T1000 (cell line): ENCODE results near the gene UNC80.

Source experiments
- DNase-seq: peaks from one replicate; lab custom pipeline; 2025; ENCODE audit warnings: mixed read lengths; lab: John Stamatoyannopoulos, UW

The UNC80 gene

DNA sequence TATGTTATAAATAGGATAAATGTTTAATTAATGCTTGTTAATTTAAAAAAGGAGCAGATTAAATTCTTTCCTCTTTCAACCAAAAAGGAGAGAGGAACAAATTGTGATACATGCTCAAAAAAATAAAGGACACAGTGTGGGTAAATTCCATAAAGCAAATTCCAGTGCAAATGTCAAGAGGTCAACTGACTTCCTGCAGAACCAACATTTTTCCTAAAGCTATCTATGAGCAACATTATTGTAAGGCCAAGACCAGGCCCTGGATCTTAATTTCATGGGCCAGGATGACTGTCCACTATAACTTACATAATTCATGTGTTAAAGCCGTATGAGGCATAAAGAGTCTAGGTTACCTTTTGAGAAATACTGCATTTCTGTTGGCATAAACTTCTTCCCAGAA is 136.9 kb downstream of the UNC80 start:
- DNase-seq: no peak

DNA sequence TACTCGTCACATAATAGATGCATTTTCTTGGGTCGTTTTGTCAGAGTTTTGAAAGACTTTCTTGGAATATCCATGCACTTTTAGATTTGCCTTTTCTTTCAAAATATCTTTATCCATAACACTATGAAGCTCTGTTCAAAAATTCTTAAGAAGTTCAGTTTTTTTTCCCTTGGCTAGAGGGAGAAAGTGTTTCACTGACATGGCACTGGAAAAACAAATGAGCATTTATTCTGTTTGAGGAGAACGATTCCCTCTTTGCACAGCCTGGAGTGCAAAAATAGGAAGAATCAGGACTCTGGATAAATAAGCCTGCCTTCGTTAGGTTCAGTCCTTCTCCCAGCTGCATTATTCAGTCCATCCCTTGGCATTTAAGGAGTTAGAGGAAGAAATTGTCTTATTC is 139.9 kb downstream of the UNC80 start:
- DNase-seq: no peak

DNA sequence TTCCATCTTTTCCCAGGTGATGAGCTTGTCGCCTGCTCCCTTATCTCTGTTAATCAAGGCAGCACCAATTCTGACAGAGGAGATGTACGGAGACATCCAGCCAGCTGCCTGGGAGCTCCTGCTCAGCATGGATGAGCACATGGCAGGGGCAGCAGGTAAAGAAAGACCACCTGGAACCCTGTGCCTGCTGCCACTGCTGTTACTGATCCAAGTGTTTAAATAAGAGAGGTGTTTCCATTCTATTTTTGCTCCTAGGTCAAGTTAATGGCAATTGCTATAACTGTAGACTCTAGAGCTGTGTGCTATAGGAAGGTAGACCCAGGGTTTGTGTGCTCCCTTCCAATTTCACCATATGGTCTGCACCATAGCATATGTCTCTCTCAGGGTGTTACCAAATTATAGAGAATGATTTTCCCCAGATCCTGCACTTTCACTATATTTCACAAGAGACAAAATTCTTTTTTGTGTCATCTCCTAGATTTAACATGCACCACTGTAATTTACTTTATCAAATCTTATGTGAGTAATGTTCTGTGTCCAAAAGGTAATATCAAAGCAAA is 142.2 kb downstream of the UNC80 start:
- DNase-seq: no peak

DNA sequence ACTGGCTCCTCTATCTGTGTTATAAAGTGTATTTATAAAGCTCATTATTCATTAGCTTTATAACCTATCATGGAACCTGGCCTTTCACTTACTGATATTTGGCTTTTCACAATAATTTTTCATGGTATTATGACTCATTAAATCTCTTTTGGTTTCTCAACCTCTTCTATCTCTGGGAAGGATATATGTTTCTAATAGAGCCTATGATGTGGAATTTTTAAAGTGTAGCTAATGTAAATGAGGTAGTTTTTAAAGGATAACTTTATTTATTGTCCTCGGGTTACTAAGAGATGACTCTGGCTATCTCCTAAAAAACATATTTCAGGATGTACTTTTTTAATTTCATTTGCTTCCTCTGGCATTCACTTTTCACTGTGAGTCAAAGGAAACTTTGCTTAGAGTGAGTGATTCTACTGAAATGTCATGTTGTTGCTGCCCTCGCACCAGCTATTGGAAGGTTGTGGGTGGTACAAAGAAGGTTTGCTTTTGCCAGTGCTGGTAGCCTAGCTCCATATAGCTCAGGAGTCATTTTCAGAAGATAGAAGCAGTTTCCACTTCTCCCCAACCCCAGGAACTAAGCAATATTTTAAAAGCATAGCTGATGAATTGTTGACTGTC is 145.6 kb downstream of the UNC80 start:
- DNase-seq: no peak

DNA sequence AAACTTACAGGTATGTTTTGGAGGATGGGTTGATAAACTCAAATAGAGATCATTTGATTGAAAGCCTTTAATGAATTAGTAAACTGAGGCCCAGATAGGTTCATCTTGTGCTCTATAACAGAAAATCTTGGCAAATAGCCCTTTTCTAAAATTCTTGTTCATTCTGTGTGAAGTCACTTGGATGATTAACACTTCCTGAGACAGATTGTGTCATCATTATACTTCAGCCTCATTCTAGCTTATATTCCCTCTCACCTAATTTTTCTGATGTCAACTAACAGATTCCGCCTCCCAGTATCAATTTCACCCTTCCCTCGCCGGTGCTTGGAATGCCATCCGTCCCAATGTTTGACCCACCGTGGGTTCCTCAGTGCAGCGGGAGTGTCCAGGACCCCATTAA is 146.6 kb downstream of the UNC80 start:
- DNase-seq: no peak

DNA sequence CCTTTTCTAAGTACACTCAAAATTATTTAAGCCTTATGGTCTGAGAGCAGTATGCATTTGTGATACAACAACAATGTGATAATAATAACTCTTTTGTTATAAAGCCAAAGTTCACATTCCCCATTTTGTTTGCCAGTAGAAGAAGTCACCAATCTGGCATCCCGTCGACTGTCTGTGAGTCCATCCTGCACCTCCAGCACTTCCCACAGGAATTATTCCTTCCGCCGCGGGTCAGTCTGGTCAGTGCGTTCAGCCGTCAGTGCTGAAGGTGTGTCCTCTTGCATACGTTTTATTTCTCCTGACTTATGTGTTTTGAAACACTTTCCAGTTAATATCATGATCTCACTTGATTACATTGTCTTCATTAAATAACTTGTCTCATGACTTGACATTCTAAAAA is 150.5 kb downstream of the UNC80 start:
- DNase-seq: no peak

DNA sequence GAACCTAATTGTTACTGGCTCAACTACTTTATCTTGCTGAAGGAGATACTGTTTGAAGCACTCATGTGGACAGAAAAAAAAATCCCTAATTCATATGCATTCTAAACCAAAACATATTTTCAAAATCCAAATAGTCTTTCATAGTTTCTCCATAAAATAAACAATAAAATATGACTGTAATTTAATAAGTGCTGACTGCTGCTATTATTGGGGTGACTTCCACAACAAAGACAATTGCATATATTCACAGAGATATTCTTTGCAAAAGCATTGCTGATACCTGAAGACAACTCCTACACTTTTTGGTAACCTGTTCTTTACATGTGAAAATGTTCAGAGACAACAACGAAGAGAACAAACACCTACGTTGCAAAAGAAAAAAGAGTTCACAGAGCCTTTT is 157.7 kb downstream of the UNC80 start:
- no peak for DNase-seq

DNA sequence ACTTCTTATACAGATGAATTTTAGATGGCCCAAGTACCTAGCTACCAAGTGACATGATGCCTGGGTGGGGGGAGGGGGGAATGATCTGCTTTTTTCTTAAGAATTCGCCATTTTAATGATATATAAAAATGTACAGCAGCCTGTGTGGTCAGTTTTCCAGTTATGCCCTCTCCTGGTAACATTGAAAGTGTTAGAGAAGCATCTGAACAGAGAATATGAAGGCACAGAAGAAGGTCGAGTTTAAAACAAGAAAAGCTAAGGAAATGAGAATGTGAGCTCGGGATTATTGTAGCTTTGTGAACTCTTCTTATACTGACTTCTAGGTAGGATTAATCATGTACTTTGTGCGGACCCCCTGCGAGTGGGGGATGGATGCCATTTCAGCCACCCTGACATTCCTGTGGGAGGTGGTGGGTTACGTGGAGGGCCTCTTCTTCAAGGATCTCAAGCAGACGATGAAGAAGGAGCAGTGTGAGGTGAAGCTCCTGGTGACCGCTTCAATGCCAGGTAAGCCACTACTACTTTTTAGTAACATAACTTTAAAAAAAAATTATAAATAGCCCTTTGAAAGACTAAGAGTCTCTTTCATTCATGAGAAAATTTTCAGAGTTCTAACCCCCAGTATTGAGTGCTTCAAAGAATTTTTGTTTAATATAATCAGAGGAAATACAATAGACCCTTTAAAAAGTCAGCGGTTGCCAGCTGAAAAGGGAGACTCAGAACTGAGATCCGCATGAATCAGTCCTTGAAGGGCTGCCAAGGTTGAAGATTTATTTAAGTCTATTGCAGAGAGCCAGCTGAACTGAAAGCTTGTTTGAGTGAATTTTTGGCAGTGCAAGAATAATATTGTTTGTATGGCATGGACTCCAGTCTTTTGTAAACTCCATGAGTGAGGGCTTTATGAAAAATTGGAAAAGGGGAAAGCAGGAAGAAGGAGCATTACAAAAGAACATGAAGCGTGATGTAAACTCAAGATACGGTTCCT is 162.2 kb downstream of the UNC80 start:
- no peak for DNase-seq

DNA sequence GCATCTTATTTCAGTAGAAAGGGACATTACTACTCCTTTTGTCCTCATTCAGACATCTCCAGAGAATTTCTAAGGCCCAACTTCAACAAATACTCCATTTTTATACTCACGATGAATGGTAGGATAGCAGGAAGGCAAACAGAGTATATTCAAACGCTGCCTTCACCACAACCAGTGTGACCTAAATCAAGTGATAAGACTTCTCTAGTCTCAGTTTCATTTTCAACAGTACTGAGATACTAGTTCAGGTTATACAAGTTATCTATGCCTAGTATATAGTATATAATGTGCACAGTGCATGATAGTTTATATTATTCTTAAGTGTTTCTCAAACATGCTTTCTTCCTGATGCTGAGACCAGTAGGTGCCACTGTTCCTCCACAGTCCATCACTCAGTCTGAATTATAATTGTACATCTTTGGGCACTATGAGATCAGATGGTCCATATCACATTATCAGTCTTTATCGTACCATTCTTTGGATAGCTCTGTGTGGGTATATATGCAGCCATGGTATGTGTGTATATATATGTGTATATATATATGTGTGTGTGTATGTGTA is 164.6 kb downstream of the UNC80 start:
- DNase-seq: no peak

DNA sequence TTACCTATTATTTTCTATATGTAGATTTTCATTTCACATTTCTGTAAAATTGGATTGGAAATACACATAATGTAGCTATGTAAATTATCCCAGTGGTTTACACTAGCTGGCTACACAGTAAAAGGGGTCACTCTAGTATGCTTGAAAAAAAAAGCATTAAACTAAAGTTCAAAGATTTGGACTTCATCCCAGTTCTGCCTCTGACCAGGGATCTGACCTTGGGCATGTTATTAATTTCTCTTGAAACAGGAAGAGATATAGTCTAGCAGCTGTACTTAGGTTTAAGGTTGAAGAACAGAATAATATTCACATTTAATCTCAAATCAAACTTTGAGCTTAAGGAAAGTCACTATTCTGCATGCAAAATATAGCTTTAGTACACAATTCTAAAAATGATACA is 166.3 kb downstream of the UNC80 start:
- DNase-seq: no peak

DNA sequence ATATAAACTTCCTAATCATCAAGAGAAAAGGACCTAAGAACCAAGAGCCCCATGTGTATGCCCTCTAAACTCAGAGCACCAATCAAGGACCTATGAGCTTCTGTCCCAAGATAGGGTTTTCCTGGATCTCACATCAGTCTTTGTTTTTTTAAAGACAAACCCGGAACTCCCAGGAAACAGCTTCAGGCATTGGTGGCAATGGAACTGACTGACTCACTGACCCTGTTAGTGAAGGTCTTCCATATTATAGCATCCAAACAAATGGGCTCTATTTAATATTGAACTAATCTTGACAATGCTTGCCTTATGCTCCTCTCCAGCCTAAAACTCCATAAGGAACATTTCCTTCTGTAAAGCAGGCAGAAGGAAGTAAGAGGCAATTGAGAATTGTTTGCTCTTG is 167.3 kb downstream of the UNC80 start:
- no peak for DNase-seq

DNA sequence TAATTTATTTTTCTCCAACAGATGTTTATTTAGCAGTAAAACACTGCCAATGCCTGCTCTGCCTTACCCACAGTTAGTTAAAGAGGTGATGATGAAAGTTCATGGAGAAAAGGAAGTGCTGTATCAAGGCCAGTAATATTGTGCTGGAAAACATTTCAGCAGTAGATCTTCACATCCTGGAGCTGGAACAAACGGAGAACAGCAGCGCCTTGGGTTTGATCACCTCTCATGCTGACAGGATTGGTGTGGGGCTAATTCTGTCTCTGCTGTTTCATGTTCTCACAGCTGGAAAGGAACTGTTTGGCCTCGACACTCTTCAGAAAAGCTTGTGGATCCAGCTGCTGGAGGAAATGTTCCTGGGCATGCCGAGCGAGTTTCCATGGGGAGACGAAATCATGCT is 169.3 kb downstream of the UNC80 start:
- DNase-seq: no peak

DNA sequence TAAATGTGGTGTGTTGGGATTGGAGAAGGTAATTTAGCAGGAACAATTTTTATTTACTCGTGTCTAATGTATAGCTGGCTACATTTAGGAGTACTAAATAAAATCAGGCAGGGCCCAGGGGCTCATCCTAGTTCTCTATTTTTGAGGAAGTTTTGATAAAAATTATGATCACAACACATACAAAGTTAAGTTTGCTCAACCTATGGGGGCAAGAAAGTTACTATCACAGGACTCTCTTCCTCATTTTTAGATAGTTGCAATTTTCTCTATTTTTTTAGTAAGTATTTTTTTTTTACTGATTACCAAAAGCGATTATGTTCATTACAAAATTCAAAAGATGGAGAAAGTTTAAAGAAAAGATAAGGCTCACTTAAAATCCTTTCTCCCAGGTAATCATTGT is 170.8 kb downstream of the UNC80 start:
- DNase-seq: no peak

DNA sequence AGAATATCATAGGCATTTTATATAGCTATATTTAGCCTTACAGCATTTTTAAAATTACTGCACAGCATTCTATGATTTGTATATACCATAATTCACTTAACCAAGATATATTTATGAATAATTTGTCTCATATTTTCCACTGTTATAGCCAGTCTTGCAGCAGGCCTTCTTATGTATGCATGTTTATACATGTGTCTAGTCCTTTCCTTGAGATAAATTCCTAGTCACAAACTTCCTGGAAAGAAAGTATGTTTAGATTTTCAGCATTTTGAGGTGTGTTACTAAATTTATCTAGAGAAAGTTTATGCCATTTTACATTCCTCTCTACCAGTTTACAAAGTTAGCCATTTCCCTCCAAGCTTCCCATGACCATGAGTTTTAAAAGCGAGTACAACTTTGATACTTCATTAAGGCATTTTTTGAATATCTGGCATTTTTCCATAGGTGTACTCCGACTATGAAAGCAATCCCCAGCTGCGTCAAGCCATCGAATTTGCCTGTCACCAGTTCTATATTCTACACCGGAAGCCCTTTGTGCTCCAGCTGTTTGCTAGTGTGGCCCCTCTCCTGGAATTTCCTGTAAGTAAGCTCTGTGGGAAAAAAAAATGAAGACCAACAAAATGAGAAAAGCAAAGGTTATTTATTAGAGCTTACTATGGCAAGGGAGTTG is 171.4 kb downstream of the UNC80 start:
- no peak for DNase-seq

DNA sequence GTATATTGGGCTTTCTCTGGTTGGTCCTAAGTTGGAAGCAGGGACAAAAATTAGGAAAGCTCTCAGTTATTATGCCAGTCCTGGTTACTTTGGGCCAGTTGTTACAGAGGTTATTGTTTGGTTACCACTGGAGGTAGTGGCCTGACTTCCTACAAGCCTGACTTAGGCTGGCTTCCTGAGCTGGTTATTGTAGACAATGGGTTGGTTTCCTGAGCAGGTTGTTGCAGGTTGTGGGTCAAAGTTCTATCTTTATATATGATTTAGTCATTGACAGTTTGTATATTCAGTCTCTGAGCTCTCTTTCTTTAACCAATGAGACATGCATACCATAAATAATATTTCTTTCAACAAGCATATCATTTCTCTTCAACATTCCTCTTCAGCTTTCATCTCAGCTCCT is 172.1 kb downstream of the UNC80 start:
- DNase-seq: no peak

DNA sequence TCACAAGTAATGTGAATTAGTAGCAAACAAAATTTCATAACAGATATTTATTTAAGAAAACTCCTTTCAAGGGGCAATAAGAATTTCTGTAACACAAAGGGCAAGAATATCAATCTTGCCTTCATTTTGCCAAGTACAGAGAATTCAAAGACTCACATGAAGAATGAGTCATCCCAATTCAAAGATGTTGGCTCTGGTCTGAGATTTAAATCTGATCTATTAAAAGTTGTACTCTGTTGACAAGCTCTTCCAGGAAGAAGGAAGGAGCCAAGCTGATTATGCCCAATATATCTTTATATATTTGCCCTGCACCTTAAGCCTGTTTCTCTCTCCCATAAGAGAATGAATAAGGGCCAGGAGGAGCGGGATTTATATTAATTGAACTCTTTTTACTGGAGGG is 174.9 kb downstream of the UNC80 start:
- no peak for DNase-seq

DNA sequence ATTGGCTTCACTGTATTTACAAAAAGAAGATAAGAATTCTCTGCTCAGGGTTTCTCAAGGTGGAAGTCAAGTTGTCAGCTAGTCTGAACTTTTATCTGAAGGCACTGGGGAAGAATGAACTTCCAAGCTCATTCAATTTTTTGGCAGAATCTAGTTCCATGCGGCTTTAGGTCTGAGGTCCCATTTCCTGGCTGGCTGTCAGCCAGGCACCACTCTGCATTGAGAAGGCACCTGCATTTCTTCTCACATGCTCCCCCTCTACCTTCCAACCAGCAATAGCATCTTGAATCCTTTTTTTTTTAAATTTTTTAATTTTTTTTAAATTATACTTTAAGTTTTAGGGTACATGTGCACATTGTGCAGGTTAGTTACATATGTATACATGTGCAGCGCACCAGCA is 184.6 kb downstream of the UNC80 start:
- no peak for DNase-seq

DNA sequence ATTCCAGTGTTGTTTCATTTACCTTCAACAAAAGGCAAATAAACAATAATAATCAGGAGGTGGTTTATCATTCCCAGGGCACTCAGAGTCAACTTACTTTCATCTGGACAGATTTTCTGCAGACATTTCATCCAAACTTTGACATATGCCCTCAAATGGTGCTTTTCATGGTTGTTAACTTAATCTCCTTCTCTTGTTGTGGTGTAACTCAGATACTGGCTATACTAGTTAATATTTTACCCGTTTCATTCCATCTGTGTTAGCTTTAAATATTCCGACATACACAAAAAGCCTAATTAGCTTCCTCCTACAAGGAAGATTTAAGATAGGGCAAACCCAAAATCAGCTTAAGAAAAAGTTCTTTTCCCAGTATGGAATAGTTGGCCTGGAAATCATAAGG is 186.4 kb downstream of the UNC80 start:
- no peak for DNase-seq

DNA sequence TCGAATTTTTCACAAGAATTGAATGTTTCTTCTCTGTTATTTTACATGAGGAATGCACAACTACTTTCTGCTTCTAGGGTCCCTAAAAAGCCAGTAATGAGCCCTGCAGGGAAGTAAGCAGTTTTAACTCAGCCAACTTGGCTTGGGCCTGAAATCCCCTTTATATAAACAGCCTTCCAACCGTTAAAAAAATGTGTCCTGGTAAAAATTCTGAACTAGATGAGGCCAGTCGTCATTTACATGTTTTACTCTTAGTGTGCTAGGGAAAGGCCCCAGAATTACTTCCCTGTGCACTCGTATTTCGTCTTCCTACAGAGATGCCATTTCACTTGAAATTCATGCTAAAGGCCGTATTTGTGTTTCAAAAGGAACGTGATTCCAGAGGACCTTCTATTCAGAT is 188.4 kb downstream of the UNC80 start:
- DNase-seq: no peak

DNA sequence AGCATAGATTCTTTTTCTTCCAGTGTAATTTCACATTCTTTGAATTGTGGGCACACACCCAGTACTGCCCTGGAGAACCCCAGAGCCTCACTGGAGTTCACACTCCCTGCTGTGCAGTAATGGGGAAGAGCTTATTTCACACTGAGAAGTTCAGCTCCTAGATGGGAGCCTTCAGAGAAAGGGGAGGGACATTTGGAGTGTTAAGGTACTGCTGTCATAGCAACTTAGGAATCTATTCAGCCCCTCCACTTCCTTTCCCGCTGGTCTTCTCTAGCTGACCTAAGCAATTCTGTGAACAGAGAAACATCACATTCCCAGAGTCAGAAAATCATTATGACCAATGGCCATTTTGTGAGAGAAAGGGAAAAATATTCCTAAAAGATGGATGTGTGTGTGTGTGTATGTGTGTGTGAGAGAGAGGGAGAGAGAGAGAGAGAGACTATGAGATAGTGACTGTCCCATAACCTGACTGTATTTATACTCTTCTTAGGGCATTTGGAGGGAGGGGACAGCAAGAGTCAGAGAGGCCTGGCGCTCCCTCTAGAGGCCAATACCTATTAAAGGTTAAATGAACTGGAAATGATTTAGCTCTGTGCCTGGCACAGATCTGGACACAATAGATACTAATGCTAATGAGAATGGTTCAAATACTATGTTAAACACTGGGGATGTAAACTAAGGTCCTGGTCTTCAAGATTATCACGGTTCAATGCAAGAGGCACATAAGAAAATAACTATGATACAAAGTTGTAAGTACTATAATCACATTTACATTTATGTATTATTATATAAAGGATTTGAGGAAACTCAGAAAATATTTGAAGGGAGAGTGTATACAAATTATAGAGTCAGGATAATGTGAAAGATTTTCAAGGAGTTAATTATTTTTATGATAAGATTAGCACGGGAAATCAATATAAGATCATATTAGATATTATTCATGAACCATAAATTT is 189.3 kb downstream of the UNC80 start:
- DNase-seq: no peak

DNA sequence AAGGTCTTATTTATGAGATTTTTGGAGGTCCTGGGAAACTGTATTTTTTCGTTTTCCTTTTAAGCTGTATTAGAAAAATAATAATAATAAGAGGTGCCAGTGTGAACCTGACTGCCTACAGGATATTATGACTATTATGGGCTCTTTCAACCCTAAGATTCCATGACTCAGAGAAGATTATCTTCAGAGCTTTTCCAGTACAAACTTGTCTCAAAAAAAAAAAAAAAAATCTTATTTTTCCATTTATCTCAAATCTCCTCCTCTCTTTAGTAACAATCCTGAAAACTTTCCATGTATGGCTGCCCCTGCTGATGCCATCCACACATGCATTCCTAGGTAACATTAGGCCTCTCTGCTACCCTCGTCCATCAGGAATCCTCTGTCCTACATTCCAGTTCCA is 194.1 kb downstream of the UNC80 start:
- no peak for DNase-seq
